D341Med (cell line): ENCODE measurements around the gene VPS72.
"Not testable (repeated sequence)": the region's sequence is repeated elsewhere in the genome, so short reads cannot be mapped to it uniquely, and the experiment has no call there.

Experiments
- DNase-seq: peaks from one replicate; pipeline ENCODE4 v3.0.0; 2012; ENCODE audit warnings: low spot score

VPS72 gene, protein sequence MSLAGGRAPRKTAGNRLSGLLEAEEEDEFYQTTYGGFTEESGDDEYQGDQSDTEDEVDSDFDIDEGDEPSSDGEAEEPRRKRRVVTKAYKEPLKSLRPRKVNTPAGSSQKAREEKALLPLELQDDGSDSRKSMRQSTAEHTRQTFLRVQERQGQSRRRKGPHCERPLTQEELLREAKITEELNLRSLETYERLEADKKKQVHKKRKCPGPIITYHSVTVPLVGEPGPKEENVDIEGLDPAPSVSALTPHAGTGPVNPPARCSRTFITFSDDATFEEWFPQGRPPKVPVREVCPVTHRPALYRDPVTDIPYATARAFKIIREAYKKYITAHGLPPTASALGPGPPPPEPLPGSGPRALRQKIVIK

DNA sequence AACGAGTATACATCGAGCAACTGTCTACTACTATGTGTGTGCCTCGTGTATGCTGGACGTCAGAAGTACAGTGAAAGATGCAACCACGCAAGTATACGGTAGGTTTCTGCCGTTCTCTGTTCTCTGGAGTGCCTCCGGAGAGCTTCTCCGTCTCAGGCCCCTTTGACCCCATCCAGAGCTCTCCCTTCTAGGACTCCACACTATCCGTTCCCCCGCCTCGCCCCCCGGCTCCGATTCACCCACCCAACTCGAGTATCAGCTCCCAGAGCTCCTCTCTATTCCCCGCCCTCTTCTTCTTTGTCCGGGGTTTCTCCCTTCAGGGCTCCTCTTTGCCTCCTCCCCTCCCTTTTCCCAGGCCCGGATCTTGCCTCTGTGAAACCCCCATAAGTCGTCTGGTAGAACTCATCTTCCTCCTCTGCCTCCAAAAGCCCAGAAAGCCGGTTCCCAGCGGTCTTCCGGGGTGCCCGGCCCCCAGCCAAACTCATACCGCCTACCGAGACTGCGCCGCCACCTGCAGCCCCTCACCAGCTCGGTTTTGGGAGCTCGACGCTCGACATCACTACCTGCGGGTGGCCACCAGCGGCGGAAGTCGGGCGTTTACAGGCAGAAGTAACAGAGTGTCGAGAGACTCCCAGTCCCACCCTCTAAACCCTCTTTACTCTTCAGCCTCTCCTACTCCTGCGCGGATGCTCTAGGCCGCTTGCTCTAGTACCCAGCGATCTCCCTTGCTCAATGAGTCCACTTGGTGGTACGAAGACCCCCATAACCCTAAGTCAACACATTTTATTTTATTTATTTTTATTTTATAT, at the start of gene VPS72:
Gene VPS72, minus strand, starts transcription at position 561 of the 809 bp plus-strand sequence. Its CDS starts 76 bp downstream, at position 485.
- peak; percentile 93 for DNase-seq

DNA sequence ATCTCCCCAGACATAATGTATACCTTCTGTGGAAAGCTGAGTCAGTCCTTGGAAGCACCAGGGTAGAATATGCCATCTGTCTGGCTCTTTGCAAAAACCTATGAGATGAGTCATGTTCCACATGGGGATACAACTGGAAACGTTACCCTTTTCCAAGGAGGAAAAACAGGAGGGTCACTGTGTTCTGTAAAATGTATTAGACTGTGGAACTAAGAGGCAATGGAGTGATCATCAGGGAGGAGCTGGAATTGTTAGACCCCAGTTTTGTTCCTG, 48.4 kb upstream of the VPS72 start:
- no peak for DNase-seq

DNA sequence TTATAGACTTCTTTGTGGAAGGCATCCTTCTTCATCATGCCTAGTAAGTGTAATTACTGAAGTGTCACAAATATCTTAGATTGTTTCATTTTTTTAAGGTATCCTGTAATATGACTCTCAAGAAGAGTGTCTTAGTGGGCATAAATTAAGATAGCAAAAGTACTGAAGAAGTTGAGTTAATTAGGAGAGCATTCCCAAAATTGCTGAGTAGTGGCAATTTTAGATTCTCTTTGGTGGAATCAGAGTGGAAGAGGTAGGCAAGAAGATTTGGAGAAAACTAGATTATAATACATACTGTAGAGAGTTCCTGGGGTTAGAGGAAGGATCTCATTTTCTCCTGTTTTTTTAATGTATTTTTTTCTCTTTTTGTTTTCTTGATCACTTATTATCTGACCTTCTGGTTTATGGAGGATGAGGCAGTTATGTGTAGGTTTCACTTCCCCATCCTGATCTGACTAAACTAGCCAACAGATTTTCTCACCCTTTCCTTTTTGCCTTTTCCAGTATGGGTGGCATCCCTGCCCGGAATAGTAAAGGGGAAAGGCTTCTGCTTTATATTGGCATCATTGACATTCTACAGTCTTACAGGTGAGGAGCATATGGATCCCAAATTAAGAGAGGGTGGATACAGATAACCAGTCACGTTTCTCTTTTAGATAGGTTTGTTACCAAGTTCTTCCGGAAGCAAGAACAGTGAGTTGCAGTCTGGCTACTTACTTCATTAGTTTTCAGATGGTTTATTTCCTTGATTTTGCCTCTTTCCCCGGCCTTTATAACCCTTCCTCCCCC, 47.9 kb upstream of the VPS72 start:
- DNase-seq = no peak

DNA sequence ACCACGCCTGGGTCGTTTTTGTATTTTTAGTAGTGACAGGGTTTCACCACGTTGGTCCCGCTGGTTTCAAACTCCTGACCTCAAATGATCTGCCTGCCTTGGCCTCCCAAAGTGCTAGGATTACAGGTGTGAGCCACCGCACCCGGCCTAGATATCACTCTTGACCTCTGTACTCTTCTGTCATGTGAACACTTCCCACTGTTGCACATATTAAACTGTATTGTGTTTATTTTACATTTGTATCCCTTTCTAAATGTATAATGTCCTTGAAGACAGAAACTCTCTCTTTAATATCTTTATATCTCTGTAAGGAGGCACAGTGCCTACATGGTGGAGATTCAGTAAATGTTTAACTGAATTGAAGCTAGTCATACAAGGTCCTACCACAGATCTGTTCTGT, 45.2 kb upstream of the VPS72 start:
- no peak for DNase-seq

DNA sequence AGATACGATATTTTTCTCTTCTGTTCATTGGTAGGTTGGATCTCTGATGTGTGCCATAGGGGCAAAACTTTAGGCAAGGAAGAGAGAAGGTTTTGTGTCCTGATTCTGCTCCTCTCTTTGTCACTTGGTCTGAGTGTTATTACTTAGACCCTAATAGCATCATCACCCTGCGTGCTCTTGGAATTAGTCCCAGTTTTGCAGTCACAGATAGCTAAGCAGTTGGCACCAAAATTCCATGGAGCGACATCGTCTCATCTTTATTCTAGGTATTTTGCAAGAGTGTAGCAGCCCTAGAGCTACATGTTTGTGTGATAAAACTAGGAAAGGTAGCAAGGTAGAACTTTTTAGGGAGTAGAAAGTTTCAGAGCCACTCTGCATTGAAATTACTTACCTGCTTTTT, 32.1 kb upstream of the VPS72 start:
- peak; percentile 46 for DNase-seq

DNA sequence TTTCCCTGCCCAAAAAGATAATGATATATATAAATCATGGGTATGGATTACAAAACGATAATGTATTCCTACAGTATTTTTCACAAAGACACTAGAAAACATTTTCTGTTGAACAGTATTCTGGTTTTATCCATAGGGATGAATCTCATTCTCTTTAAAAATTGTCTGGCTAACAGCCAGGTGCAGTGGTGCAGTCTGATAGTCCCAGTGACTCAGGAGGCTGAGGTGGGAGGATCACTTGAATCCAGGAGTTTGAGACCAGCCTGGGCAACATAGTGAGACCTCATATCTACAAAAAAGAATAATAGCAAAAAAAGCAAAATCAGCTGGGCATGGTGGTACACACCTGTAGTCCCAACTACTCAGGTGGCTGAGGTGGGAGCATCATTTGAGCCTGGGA, 31.6 kb upstream of the VPS72 start:
- DNase-seq = no peak

DNA sequence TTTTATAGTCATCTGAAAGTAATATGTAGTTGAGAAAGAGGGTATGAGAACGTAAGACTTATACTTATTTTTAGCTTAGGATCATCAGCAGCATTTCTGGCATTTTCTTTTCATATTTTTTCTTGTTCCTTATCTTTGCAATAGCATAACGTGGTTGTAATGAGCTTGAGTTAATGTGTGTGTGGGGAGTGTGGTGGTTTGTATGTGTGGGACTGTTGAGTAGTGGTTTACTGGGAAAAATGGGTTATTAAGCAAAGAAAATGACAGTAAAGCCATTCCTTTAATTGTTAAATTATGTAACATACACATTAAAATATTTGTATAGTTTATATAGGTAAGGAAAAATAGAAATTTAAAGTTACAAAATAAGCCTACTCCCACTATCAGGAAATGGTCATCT, 23.6 kb upstream of the VPS72 start:
- DNase-seq = no peak

DNA sequence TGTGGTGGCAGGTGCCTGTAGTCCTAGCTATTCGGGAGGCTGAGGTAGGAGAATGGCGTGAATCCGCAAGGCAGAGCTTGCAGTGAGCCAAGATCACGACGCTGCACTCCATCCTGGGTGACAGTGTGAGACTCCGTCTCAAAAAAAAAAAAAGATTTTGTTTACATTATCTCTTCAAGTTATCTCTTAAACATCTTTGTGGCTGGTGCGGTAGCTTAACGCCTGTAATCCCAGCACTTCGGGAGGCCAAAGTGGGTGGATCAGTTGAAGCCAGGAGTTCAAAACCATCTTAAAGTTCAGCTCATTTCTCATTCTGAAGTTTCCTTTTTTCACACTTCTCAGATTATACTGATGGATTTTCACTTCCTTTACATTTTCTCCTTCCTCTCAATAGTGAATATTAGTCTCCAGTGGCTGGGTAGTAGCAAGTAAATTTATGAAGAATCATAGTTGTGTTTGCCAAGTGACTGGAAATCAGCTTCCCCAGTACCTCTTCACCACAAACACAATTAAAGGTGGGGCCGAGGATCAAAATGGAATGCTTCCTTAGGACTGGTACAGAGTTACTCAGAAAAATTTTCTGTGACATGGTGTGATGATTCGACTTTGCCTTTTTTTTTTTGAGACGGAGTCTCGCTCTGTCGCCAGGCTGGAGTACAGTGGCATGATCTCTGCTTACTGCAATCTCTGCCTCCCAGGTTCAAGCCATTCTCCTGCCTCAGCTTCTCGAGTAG, 22.1 kb upstream of the VPS72 start:
- DNase-seq = no peak

DNA sequence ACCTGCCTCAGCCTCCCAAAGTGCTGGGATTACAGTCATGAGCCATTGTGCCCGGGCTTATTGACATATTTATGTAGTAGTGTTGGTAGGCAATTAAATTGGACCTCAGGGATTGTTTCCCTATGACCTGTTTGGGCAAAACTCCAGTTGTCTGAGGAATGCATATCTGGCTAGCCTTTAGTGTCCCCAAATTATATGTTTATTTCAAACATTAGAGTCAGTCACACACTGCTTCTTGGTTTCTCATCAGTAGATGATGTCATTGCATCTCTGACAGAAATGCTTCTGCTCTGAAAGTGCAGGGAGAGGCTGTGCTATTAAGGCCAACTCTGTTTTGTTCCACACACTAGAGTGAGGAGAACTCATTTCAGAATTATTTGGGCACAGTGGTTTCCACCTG, 20.8 kb upstream of the VPS72 start:
- no peak for DNase-seq

DNA sequence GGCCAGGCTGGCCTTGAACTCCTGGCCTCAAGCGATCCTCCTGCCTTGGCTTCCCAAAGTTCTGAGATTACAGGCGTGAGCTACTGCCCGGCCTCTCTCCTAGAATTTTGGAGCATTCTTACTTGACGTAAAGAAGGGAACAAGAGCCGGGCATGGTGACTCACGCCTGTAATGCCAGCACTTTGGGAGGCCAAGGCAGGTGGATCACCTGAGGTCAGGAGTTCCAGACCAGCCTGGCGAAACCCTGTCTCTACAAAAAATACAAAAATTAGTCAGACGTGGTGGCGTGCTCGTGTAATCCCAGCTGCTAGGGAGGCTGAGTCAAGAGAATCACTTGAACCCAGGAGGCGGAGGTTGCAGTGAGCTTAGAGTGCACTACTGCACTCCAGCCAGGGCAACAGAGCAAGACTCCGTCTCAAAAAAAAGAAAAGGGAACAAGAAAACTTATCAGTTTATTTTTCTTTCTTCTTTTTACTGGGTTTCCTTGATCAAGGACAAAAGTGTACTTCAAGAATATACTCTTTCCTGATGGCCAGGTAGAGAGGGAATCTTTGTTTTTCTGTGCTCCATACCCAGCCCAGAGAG, 15.5 kb upstream of the VPS72 start:
- not testable (repeated sequence) for DNase-seq

DNA sequence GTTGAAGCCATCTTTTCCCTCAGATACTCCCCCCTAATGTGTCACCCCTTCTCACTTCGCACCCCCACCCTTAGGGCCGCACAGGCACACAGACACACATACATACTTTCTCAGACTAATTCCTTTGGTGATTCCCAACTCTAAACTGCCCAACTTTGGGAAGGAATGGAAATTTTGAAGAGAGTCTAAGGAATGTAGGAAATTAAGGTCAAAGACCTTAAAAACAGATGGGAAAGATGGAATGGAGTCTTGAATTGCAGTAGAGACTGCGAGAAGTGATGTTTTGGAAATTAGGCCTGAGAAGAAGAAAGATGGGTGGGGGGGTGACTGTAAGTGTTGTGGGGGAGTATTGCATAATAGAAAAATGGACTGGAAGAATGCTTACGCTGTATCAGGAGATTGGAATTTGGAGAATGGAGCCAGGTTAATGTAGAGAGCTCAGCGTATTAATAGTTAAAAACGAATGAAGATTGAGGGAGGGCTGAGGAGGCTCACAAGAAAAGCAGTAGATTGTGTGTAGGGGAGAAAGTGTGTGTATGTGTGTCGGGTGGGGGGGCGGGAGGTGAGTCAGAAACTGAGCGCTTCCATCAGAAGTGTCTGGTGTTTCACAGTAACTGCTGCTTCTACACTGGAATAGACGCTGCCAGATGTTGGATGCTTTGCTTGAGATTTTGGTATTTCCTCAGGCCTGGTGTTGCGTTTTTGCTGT, 10.0 kb upstream of the VPS72 start:
- DNase-seq = no peak

DNA sequence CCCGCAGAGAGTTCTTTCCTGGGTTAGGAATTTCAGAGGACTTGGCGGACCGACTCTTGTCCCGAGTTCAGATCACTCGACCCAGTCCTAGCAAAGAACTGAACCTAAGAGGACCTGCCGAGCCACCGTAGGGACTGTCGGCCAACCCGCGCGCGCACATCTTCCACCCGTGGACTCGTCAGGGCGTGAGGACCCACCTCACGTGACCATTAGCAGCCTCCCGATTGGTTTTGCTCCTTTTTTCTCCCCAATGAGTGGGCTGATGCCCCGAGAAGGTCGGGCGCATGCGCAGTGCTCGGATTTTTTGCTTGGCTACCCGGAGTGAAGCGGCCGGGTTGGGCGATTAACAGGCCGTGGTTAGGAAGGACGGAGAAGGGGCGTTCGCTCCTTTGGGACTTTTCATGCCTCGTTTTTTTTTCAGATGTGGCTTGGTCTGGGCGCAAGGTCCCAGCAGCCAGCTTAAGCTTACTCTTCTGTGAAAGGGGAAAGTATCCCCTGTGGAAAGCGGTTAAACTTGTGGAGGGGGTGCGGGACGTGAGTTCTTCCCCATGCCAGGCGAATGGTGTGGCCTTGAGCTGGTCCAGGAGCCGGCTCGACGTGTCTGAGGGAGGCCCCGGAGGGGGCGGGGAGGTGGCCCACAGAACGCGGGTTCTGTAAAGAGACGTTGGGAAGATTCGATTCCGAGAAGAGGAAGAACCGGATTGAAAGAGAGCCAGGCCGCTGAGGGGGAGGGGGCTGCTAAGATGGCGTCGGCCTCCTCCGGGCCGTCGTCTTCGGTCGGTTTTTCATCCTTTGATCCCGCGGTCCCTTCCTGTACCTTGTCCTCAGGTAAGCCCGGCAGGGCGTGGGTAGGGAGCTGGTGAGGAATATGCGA, 8.5 kb upstream of the VPS72 start, which contains the start of gene PIP5K1A:
Gene PIP5K1A, plus strand, starts transcription at position 299 of the 874 bp plus-strand sequence. Its CDS starts 445 bp downstream, at position 744.
- peak; percentile 99 for DNase-seq

DNA sequence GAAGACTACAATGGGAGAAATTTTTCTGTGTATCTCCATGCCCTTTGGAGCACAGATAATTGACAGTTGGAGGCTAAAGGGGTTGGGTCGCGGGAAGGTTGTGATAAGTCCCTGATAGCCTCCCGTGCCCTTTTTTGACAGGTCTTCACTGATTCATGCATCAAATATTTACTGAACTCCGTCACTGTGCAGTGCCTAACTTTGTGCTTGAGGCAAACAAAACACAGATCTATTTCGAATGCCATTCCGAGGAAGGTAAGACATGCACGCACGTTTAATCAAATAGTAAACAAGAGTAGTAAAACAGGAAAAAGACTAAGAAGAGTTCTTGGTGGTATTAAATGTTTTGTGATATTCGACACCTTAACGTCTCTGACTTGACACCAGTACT, 7.9 kb upstream of the VPS72 start:
- DNase-seq = no peak

DNA sequence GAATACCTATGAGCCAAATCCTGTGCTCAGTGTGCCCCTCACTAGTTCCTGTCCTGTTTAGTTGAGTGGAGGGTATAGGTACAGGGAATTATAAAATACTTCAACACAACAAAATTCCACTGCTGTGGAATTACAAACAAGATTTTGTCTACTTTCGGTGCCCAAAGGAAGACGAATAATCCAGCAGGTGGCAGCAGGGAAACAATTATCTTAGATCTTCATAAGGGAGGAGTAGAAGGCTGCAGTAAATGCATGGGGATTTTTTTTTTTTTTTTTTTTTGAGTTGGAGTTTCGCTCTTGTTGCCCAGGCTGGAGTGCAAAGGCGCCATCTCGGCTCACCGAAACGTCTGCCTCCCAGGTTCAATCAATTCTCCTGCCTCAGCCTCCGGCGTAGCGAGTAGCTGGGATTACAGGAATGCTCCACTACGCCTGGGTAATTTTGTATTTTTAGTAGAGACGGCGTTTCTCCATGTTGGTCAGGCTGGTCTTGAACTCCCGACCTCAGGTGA, 6.3 kb upstream of the VPS72 start:
- peak; percentile 66 for DNase-seq

DNA sequence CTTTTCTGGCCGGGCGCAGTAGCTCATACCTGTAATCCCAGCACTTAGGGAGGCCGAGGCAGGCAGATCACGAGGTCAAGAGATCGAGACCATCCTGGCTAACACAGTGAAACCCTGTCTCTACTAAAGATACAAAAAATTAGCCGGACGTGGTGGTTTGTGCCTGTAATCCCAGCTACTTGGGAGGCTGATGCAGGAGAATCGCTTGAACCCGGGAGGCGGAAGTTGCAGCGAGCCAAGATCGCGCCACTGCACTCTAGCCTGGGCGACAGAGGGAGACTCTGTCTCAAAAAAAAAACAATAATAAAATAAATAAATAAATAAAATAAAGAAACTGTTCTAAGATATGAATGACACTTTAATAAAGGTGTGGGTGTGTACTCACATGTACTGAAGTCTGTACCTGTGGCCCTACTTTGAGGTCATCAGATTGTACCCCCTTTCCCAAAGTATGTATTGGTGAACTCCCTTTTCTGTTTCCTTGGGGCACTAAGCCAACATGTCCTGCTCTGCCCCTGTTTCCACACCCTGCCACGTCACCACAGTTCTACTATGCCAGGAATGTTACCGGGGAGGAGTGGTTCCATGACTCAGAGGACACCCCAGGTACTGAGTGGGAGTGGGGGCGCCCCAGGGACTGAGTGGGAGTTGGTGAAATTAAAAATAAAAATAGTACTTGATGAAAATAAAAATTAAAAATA, 5.0 kb upstream of the VPS72 start:
- not testable (repeated sequence) for DNase-seq

DNA sequence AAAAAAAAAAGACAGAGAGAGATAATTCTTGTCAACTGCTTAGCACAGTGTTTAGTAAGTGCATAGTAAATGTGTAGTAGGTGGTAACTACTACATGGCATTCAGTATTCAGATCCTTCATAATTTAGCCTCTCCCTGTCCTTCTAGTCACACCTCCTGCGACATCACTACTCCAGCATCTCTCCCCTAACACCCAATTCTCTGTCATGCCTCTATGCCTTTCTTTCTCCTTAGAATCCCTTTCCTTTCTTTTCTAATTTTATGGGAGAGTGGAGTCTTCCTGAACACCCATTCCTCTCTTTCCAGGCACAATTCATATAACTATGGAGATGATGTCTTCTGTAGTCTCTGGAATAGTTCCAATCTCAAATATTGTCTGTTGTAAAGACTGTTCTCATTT, 3.9 kb upstream of the VPS72 start:
- no peak for DNase-seq

DNA sequence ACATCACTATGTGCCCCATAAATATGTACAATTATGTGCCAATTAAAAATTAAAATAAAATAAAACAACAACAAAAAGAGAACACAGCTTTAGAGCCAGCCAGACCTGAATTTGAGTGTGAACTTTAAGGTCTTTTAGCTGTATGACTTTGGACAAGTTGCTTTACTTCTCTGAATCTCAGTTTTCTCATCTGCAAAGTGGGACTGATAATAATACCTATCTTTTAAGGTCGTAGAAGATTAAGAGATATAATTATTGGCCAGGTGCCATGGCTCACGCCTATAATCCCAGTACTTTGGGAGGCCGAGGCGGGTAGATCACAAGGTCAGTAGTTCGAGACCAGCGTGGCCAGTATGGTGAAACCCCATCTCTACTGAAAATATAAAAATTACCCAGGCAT, 3.3 kb upstream of the VPS72 start:
- no peak for DNase-seq

DNA sequence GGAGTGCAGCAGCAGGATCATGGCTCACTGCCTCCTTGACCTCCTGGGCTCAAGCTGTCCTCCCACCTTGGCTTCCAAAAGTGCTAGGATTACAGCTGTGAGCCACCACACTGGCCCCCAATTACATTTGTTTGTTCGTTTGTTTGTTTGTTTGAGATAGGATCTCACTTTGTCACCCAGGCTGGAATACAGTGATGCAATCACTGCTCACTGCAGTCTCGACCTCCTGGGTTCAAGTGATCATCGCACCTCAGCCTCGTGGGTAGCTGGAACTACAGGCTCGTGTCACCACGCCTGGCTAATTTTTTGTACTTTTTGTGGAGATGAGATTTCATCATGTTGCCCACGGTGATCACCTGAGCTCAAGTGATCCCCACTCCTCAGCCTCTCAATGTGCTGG, 2.0 kb upstream of the VPS72 start:
- DNase-seq = no peak

DNA sequence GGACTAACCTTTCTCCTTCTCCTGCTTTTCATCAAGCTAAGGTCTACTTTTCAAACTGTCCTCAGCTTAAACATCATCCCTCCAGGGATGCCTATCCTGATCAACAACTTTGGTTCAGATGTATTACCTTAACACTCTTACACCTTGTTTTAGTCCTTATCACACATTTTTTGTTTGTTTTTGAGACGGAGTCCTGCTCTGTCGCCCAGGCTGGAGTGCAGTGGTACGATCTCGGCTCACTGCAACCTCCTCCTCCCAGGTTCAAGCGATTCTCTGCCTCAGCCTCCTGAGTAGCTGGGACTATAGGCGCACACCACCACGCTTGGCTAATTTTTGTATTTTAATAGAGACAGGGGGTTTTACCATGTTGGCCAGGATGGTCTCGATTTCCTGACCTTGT, 1.3 kb downstream of the VPS72 start:
- not testable (repeated sequence) for DNase-seq
